Transverse colon (tissue), 4 donors: Measurements from ENCODE around the gene POLD2.

Experiments used
- EP300 ChIP-seq: sonication (generic); formaldehyde crosslinking; IDR thresholded peaks from one replicate; pipeline ENCODE4 v1.6.1; 2017; ENCODE audit warnings: antibody characterized with exemption, low read depth
- POLR2A ChIP-seq: fragments of 450-650 bp; IDR thresholded peaks from one replicate; pipeline ENCODE4 v1.6.1; 2016; ENCODE audit warnings: antibody characterized with exemption, mild to moderate bottlenecking, moderate library complexity
- POLR2AphosphoS5 ChIP-seq, 3 donors: sonication (generic); formaldehyde crosslinking; IDR thresholded peaks; one replicate each; pipeline ENCODE4 v1.6.1; 2016; ENCODE audit warnings: antibody characterized with exemption in 3 of 3
- TF ChIP-seq, protein P1 (sequence below), 5 experiments: fragments of 200-600 bp in 3 of 5; fragments of 450-650 bp in 2 of 5; sonication (generic) in 3 of 5; IDR thresholded peaks; 1 replicate in 2 of 5; 2 replicates in 3 of 5; pipeline ENCODE4 v1.5.1; 2016 to 2017; ENCODE audit warnings: antibody characterized with exemption in 5 of 5, inconsistent platforms in 3 of 5, mild to moderate bottlenecking in 2 of 5, moderate library complexity in 1 of 5

- TF ChIP-seq, protein P1, sequence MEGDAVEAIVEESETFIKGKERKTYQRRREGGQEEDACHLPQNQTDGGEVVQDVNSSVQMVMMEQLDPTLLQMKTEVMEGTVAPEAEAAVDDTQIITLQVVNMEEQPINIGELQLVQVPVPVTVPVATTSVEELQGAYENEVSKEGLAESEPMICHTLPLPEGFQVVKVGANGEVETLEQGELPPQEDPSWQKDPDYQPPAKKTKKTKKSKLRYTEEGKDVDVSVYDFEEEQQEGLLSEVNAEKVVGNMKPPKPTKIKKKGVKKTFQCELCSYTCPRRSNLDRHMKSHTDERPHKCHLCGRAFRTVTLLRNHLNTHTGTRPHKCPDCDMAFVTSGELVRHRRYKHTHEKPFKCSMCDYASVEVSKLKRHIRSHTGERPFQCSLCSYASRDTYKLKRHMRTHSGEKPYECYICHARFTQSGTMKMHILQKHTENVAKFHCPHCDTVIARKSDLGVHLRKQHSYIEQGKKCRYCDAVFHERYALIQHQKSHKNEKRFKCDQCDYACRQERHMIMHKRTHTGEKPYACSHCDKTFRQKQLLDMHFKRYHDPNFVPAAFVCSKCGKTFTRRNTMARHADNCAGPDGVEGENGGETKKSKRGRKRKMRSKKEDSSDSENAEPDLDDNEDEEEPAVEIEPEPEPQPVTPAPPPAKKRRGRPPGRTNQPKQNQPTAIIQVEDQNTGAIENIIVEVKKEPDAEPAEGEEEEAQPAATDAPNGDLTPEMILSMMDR (IDR thresholded peaks at IDR 0.05), result no peak
- TF ChIP-seq POLR2AphosphoS5 (IDR thresholded peaks at IDR 0.05) (no peak), POLR2A (no peak), EP300 (no peak)
Observed at GRCh38 chr7:44099669-44100068, 23.7 kb downstream of the POLD2 start.
